ENCODE measurements around the gene TRIM2.

DNA sequence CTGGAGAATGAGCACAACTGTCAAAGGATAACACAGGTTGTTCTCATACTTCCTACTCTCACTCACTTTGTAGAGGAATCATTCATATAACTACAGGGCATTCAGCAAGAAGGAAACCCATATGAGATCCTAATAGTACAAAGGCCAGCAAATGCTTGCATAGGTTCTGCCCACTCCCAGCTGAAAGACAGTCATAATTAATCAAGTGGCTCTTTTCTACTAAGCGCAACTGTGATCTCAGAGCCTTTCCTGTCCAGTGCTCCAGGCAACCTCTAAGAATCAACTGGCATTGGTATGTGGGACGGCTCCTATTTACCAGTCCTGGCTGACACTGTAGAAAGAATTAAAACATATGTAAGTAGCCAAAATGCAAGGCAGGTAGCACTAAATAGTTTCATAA is 121.3 kb downstream of the TRIM2 start:
- TF ChIP-seq POLR2A (IDR thresholded peaks at IDR 0.05): no peak
- TF ChIP-seq, protein P1, sequence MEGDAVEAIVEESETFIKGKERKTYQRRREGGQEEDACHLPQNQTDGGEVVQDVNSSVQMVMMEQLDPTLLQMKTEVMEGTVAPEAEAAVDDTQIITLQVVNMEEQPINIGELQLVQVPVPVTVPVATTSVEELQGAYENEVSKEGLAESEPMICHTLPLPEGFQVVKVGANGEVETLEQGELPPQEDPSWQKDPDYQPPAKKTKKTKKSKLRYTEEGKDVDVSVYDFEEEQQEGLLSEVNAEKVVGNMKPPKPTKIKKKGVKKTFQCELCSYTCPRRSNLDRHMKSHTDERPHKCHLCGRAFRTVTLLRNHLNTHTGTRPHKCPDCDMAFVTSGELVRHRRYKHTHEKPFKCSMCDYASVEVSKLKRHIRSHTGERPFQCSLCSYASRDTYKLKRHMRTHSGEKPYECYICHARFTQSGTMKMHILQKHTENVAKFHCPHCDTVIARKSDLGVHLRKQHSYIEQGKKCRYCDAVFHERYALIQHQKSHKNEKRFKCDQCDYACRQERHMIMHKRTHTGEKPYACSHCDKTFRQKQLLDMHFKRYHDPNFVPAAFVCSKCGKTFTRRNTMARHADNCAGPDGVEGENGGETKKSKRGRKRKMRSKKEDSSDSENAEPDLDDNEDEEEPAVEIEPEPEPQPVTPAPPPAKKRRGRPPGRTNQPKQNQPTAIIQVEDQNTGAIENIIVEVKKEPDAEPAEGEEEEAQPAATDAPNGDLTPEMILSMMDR (IDR thresholded peaks at IDR 0.05): no peak

Data from thyroid gland (tissue), 4 donors.